ENCODE measurements around the gene KIF16B. TPM values are rescaled to one million over a fixed set of nuclear protein-coding genes. Genes with fewer than 3 reads are reported as not detected.

The KIF16B gene
- polyA plus RNA-seq, 1 experiment = 10.2 TPM

DNA sequence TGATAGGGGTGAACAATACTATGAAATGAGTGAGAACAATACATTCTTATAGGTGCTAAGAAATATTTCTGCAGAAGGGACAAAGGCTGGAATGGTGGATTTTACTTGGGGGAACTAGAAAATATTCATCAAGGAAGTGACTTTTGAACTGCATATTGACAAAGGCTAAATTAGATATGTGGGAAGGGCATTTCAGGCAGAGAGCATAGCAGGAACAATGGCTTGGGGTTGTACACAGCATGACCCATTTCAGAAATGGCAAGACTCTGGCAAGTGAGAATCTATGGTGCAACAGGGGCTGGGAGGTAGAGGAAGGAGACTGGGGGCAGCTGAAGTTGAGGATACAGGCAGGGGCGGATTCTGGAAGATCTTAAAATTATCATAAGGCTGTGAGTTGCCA is 46.7 kb upstream of the KIF16B start:
- POLR2A ChIA-PET = no interaction called here
- Histone ChIP-seq H3K27me3 (ENCODE audit: control insufficient read depth, insufficient read depth, low read length) (peaks cover 3% of the 10 kb centered on the region), H3K27ac (ENCODE audit: low read depth, low read length) (no peak overlapping the region), H3K9me3 (ENCODE audit: control insufficient read depth, insufficient read depth, low read length) (no peaks in the 10 kb centered on the region), H3K4me3 (ENCODE audit: low read depth, low read length) (no peak overlapping the region)
- no peak for DNase-seq (ENCODE audit: low read depth, low spot score)
- TF ChIP-seq, protein P1, sequence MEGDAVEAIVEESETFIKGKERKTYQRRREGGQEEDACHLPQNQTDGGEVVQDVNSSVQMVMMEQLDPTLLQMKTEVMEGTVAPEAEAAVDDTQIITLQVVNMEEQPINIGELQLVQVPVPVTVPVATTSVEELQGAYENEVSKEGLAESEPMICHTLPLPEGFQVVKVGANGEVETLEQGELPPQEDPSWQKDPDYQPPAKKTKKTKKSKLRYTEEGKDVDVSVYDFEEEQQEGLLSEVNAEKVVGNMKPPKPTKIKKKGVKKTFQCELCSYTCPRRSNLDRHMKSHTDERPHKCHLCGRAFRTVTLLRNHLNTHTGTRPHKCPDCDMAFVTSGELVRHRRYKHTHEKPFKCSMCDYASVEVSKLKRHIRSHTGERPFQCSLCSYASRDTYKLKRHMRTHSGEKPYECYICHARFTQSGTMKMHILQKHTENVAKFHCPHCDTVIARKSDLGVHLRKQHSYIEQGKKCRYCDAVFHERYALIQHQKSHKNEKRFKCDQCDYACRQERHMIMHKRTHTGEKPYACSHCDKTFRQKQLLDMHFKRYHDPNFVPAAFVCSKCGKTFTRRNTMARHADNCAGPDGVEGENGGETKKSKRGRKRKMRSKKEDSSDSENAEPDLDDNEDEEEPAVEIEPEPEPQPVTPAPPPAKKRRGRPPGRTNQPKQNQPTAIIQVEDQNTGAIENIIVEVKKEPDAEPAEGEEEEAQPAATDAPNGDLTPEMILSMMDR (IDR thresholded peaks at IDR 0.05; ENCODE audit: low read depth, low read length) = no peak
- CTCF ChIA-PET = no interaction called here

DNA sequence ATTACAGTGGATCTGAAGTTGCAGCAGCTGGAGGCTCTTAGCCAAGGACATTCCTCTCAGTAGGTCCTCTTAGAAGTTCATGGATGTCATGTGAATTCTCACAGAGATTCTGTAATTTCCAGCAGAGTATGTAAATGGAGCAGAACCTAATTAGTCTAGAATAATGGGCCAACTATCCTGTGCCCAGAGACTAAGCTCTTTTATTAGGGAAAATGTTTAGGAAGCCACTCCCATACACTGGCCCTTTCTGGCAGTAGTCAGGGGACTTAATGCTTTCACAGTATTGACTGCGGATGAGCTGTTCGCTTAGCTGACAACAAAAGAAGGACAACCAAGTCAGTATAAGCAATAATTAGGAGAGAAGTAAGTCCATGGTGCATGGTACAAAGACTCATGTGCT is 43.8 kb upstream of the KIF16B start:
- POLR2A ChIA-PET = no interaction called here
- Histone ChIP-seq H3K4me3 (ENCODE audit: low read depth, low read length) (no peak overlapping the region), H3K9me3 (ENCODE audit: control insufficient read depth, insufficient read depth, low read length) (no peaks in the 10 kb centered on the region), H3K27ac (ENCODE audit: low read depth, low read length) (no peak overlapping the region), H3K27me3 (ENCODE audit: control insufficient read depth, insufficient read depth, low read length) (peaks cover 3% of the 10 kb centered on the region)
- CTCF ChIA-PET = interaction anchor here (1.0 kb wide), 1 partner anchor 15 kb away, joined by 4 read pairs; no protein-coding TSS in a partner anchor
- TF ChIP-seq, protein P1 (IDR thresholded peaks at IDR 0.05; ENCODE audit: low read depth, low read length) = no peak
- DNase-seq (ENCODE audit: low read depth, low spot score) = no peak

DNA sequence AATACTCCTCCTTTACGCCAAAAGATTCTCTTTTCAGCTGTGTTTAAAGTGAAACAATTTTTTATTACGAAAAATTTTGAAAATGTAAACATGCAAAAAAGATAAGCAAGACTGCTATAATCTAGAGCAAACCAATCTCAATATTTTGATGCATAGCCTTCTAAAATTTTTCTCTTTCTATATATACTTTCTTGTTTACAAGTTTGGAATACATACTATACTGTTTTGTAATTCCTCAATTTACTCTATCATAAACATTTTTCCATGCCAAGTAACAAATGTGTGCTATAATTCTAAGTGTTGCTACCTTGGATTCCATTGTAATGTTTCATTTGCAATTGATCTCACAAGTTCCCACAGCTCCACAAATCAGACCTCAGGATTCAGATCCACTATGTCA is 43.1 kb upstream of the KIF16B start:
- CTCF ChIA-PET = interaction anchor here (1.0 kb wide), 1 partner anchor 15 kb away, joined by 4 read pairs; no protein-coding TSS in a partner anchor
- DNase-seq (ENCODE audit: low read depth, low spot score) = no peak
- Histone ChIP-seq H3K9me3 (ENCODE audit: control insufficient read depth, insufficient read depth, low read length) (no peaks in the 10 kb centered on the region), H3K27me3 (ENCODE audit: control insufficient read depth, insufficient read depth, low read length) (peaks cover 3% of the 10 kb centered on the region), H3K4me3 (ENCODE audit: low read depth, low read length) (no peak overlapping the region), H3K27ac (ENCODE audit: low read depth, low read length) (no peak overlapping the region)
- TF ChIP-seq, protein P1 (IDR thresholded peaks at IDR 0.05; ENCODE audit: low read depth, low read length) = no peak
- POLR2A ChIA-PET = no interaction called here

DNA sequence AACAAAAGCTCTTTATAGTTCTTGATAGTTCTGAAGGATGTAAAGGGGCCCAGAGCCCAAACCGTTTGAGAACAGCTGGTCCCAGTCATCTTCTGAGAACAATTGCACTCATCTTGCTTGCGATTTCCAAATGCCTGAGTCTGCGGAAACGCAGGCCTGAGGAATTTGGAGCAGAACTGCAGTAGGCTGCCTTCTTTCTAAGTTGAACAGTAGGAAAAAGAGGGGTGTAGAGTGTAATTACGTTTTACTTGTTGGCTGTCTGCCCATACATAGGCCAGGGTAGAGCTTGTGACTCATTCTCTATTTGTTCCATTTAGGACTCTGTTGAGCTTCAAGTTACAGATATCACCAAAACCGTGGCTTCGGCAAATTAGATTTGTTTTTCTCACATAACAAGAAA is 42.0 kb upstream of the KIF16B start:
- ChIA-PET POLR2A (interaction anchor here (0.5 kb wide), 1 partner anchor 1037 kb away, joined by 4 read pairs; no protein-coding TSS in a partner anchor), CTCF (interaction anchor here (1.1 kb wide), 1 partner anchor 146 kb away, joined by 6 read pairs; no protein-coding TSS in a partner anchor)
- H3K9me3 ChIP-seq (ENCODE audit: control insufficient read depth, insufficient read depth, low read length) = no peaks in the 10 kb centered on the region
- TF ChIP-seq, protein P1 (IDR thresholded peaks at IDR 0.05; ENCODE audit: low read depth, low read length) = no peak
- no peak overlapping the region for H3K27ac ChIP-seq (ENCODE audit: low read depth, low read length)
- peaks cover 2% of the 10 kb centered on the region for H3K27me3 ChIP-seq (ENCODE audit: control insufficient read depth, insufficient read depth, low read length)
- DNase-seq (ENCODE audit: low read depth, low spot score) = peak; percentile 93
- no peak overlapping the region for H3K4me3 ChIP-seq (ENCODE audit: low read depth, low read length)

DNA sequence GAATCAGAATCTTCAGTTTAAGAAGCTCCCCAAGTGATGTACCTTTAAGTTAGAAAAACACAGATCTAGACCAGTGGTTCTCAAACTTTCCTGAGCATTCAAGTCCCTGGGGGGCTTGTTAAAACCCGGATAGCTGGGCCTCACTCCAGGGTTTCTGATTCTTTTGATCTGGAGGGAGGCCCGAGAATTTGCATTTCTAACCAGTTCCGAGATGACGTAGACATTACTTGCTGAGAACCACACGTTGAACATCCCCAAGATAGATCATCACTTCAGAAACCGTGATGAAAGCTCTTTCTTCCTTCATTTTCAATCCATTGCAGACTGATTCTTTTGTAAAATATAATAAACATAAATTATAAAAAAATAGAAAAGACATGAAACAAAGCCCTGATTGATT is 40.7 kb upstream of the KIF16B start:
- H3K27ac ChIP-seq (ENCODE audit: low read depth, low read length) = no peak overlapping the region
- H3K4me3 ChIP-seq (ENCODE audit: low read depth, low read length) = no peak overlapping the region
- TF ChIP-seq, protein P1 (IDR thresholded peaks at IDR 0.05; ENCODE audit: low read depth, low read length) = no peak
- POLR2A ChIA-PET = no interaction called here
- no peak for DNase-seq (ENCODE audit: low read depth, low spot score)
- peaks cover 2% of the 10 kb centered on the region for H3K27me3 ChIP-seq (ENCODE audit: control insufficient read depth, insufficient read depth, low read length)
- CTCF ChIA-PET = interaction anchor here (1.9 kb wide), 1 partner anchor 138 kb away, joined by 6 read pairs; no protein-coding TSS in a partner anchor
- H3K9me3 ChIP-seq (ENCODE audit: control insufficient read depth, insufficient read depth, low read length) = no peaks in the 10 kb centered on the region

All from AG04450 (cell line).